Smooth muscle cell (in vitro differentiated cells): Measurements from ENCODE around the gene GYG1. TPM values are rescaled to one million over a fixed set of nuclear protein-coding genes. Genes with fewer than 3 reads are reported as not detected.

ENCODE experiments used
- DNase-seq: peaks from one replicate; lab custom pipeline; 2025; ENCODE audit not compliant: unreplicated experiment; lab: John Stamatoyannopoulos, UW
- H2AFZ ChIP-seq: fragments of 200-600 bp; sonication (generic); 2 replicates; pipeline ENCODE4 v1.6.0; 2016; ENCODE audit warnings: antibody characterized with exemption, low read depth, mild to moderate bottlenecking
- H3F3A ChIP-seq: fragments of 200-600 bp; sonication (generic); 2 replicates; pipeline ENCODE4 v1.6.0; 2017; ENCODE audit warnings: antibody characterized with exemption, low read depth
- H3K27ac ChIP-seq: fragments of 200-600 bp; sonication (generic); 2 replicates; pipeline ENCODE4 v1.5.1; 2016; ENCODE audit warnings: low read depth, mild to moderate bottlenecking
- H3K27me3 ChIP-seq: fragments of 200-600 bp; sonication (generic); 2 replicates; pipeline ENCODE4 v1.6.1; 2016; ENCODE audit warnings: low read depth, mild to moderate bottlenecking
- H3K36me3 ChIP-seq: fragments of 200-600 bp; sonication (generic); 2 replicates; pipeline ENCODE4 v1.5.1; 2016; ENCODE audit warnings: low read depth
- H3K4me1 ChIP-seq: fragments of 200-600 bp; sonication (generic); 2 replicates; pipeline ENCODE4 v1.5.1; 2016; ENCODE audit warnings: low read depth
- H3K4me2 ChIP-seq: fragments of 200-600 bp; sonication (generic); 2 replicates; pipeline ENCODE4 v1.6.0; 2016; ENCODE audit warnings: mild to moderate bottlenecking
- H3K4me3 ChIP-seq: fragments of 200-600 bp; sonication (generic); 2 replicates; pipeline ENCODE4 v1.5.1; 2016; ENCODE audit warnings: mild to moderate bottlenecking
- H3K79me2 ChIP-seq: fragments of 200-600 bp; sonication (generic); 2 replicates; pipeline ENCODE4 v1.6.0; 2016; ENCODE audit warnings: low read depth, mild to moderate bottlenecking
- H3K9ac ChIP-seq: fragments of 200-600 bp; sonication (generic); 2 replicates; pipeline ENCODE4 v1.6.0; 2016; ENCODE audit warnings: low read depth
- H3K9me3 ChIP-seq: fragments of 200-600 bp; sonication (generic); replicated peaks from 2 replicates; pipeline ENCODE4 v1.5.1; 2016; ENCODE audit warnings: low read depth
- H4K20me1 ChIP-seq: fragments of 200-600 bp; sonication (generic); 2 replicates; pipeline ENCODE4 v1.6.0; 2016; ENCODE audit warnings: low read depth
- WGBS: methylation state at CpG from one replicate; pipeline ENCODE4 v1.1.7; 2016; ENCODE audit warnings: low lambda C conversion rate; 5-methylcytosine and 5-hydroxymethylcytosine counted together
- polyA plus RNA-seq: library from polyadenylated mRNA; unstranded; fragments of >200 nt; fragmentation: Nextera tagmentation; extraction: Ambion mirVana; gene quantifications from 2 replicates; pipeline ENCODE4 v1.2.1, GENCODE V29; 2016
- total RNA-seq: library from RNA; depleted of rRNA; stranded (reverse); fragments of >200 nt; gene quantifications from 2 replicates; pipeline ENCODE4 v1.2.3, GENCODE V29; 2014
- TF ChIP-seq, protein P1 (sequence below): fragments of 200-600 bp; sonication (generic); IDR thresholded peaks from 2 replicates; pipeline ENCODE4 v1.5.1; 2017; ENCODE audit warnings: borderline replicate concordance, mild to moderate bottlenecking, antibody characterized with exemption; ENCODE audit not compliant: insufficient read depth, poor library complexity, severe bottlenecking

Gene GYG1
- total and polyA plus RNA-seq, 2 experiments from 2014 or later, result 13.6 to 29.8 TPM

DNA sequence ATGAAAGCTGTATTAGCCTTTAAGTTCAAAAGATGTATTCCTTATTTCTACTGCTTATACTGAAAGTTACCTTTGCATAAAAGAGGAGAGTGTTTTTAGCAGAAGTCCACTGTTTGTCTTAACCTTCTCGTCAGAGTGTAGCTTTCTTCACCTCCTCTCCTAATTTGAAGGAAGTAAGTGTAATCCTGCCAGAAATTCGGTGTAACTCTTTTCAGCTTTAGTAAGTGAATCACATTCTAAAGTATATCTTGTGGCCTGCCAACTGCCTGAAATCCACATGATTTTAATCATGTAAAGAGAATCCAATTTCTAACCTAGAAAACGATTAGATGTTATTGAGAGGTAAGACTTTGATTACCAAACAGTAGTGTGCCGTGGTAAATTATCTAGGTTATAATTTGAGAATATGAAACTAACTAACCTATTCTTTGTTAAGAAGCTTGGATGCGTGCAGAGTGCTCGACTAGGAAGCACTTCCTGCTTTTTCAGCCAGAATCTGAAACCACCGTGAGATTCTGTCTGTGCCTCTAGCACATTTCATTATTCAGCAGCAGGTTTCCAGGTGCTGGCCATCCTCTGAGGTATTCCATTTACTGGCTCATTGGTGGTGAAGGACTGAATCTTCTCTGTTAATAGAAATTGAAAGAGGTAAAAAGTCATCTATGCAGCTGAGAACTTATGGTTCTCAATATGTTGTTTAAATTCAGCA lies 7.5 kb downstream of the GYG1 start:
- WGBS, result 79% methylated on average over 7 of the region's 7 CpGs
- Histone ChIP-seq H3K4me2 (no peak overlapping the region), H4K20me1 (no peaks in the 10 kb centered on the region), H3K36me3 (no peaks in the 10 kb centered on the region), H3K27me3 (no peaks in the 10 kb centered on the region), H3K9me3 (no peaks in the 10 kb centered on the region), H3K27ac (no peak overlapping the region), H3K79me2 (no peaks in the 10 kb centered on the region), H3K4me1 (no peaks in the 10 kb centered on the region), H3F3A (no peaks in the 10 kb centered on the region), H3K4me3 (no peak overlapping the region), H3K9ac (no peak overlapping the region), H2AFZ (no peak overlapping the region)
- DNase-seq, result no peak
- TF ChIP-seq, protein P1, sequence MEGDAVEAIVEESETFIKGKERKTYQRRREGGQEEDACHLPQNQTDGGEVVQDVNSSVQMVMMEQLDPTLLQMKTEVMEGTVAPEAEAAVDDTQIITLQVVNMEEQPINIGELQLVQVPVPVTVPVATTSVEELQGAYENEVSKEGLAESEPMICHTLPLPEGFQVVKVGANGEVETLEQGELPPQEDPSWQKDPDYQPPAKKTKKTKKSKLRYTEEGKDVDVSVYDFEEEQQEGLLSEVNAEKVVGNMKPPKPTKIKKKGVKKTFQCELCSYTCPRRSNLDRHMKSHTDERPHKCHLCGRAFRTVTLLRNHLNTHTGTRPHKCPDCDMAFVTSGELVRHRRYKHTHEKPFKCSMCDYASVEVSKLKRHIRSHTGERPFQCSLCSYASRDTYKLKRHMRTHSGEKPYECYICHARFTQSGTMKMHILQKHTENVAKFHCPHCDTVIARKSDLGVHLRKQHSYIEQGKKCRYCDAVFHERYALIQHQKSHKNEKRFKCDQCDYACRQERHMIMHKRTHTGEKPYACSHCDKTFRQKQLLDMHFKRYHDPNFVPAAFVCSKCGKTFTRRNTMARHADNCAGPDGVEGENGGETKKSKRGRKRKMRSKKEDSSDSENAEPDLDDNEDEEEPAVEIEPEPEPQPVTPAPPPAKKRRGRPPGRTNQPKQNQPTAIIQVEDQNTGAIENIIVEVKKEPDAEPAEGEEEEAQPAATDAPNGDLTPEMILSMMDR, result no peak

DNA sequence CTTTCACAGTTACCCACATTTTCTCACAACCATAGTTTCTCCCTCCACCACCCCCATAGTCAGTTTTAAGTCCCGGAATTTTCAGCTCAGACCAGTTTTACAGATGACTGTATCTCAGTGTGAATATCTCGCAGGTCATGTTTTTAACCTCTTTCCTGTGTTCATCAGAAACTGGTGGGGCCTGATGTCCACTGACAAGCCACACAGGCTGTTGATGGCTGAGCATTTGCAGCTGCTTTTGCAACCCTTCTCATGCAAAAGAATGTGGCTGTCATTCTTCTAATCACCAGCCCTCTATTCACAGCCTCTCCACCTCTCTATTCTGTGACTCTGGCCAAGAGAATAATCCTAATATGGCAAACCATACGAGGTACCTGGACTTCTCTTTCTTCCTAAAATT lies 8.5 kb downstream of the GYG1 start:
- no peaks in the 10 kb centered on the region for H3K27me3 ChIP-seq
- H3K4me3 ChIP-seq, result no peak overlapping the region
- no peaks in the 10 kb centered on the region for H4K20me1 ChIP-seq
- DNase-seq, result no peak
- no peak overlapping the region for H2AFZ ChIP-seq
- H3K27ac ChIP-seq, result no peak overlapping the region
- no peaks in the 10 kb centered on the region for H3K9me3 ChIP-seq
- 61% methylated on average over 3 of the region's 3 CpGs for WGBS
- H3K36me3 ChIP-seq, result no peaks in the 10 kb centered on the region
- H3K4me2 ChIP-seq, result no peak overlapping the region
- no peaks in the 10 kb centered on the region for H3K79me2 ChIP-seq
- H3K4me1 ChIP-seq, result no peaks in the 10 kb centered on the region
- TF ChIP-seq, protein P1, result no peak
- no peaks in the 10 kb centered on the region for H3F3A ChIP-seq
- no peak overlapping the region for H3K9ac ChIP-seq

DNA sequence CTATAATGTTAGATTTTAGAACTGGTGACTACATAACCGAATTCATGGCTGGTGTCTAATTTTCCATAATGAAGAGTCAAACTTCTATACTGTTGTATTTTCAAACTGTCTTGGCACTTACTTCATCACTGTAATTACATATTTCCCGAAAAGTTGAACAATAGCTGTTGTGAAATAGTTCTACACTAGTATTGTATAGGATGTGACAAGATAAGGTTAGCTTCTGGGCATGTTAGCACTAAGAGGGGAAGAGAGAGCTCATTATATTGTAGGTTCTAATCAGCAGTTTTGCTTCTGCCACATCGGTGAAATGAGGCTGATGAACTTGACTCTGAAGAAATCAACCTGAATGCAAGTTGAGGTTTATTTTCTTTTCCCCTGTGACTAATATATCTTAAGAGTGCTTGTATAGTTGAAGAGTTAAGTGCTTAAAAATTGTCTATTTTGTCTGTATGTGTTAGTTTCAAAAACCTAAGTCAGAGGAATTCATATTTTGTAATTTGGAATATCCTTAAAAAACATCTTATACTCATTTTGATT lies 8.9 kb downstream of the GYG1 start:
- Histone ChIP-seq H4K20me1 (no peaks in the 10 kb centered on the region), H3K79me2 (no peaks in the 10 kb centered on the region), H3K27me3 (no peaks in the 10 kb centered on the region), H3K9ac (no peak overlapping the region), H2AFZ (no peak overlapping the region), H3K36me3 (no peaks in the 10 kb centered on the region), H3K9me3 (no peaks in the 10 kb centered on the region), H3K27ac (no peak overlapping the region), H3K4me1 (no peaks in the 10 kb centered on the region), H3K4me3 (no peak overlapping the region), H3F3A (no peaks in the 10 kb centered on the region), H3K4me2 (no peak overlapping the region)
- 77% methylated on average over 3 of the region's 3 CpGs for WGBS
- DNase-seq, result no peak
- TF ChIP-seq, protein P1, result no peak

DNA sequence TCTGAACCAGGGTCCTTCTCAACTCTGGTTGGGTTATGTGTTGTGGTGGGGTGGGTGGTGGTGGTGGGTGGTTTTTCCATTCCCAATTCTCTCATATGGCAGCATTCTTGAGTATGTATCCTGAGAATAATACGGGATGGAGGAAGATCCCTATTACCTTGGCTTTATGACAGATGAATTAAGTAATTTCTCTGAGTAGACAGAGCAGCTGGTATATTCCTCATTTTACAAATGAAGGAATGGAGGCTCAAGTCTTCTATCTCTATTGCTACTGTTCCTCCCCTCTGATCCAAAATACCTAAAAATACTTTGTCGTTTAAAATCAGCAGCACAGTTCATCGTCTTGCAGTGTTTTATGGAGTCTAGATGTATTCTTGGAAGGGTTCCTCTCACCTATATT lies 10.4 kb downstream of the GYG1 start:
- Histone ChIP-seq H3F3A (no peaks in the 10 kb centered on the region), H4K20me1 (no peaks in the 10 kb centered on the region), H3K9me3 (no peaks in the 10 kb centered on the region), H3K4me3 (no peak overlapping the region), H3K9ac (no peak overlapping the region), H3K27ac (no peak overlapping the region), H3K27me3 (no peaks in the 10 kb centered on the region), H2AFZ (no peak overlapping the region), H3K36me3 (no peaks in the 10 kb centered on the region), H3K79me2 (no peaks in the 10 kb centered on the region), H3K4me1 (no peaks in the 10 kb centered on the region), H3K4me2 (no peak overlapping the region)
- 97% methylated on average over 3 of the region's 3 CpGs for WGBS
- DNase-seq, result no peak
- TF ChIP-seq, protein P1, result no peak
